Fibroblast of skin of left biceps (primary cell): ENCODE results near the gene HMCN2.

Experiments used
- DNase-seq, 2 experiments: peaks; one replicate each; pipeline ENCODE4 v3.0.0-alpha.2; 2013; ENCODE audit warnings: low read depth in 2 of 2

The HMCN2 gene

GRCh38 chr9:130306823-130307666 is 41.5 kb downstream of the HMCN2 start:
- DNase-seq, result no peak

DNA sequence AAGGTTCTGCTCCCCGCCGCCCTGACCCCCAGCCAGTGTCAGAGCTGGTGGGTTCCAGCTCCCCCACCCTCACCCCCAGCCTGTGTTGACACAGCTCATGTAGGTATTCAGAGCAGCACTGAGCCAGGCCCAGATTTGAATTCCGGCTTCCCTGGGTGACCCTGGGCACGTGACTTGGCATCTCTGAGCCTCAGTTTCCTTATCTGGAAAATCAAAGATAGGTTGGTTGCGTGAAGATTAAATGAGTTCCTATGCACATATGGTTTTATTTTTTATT is 42.0 kb downstream of the HMCN2 start:
- no peak for DNase-seq

GRCh38 chr9:130308081-130308571 is 42.6 kb downstream of the HMCN2 start:
- no peak for DNase-seq

DNA sequence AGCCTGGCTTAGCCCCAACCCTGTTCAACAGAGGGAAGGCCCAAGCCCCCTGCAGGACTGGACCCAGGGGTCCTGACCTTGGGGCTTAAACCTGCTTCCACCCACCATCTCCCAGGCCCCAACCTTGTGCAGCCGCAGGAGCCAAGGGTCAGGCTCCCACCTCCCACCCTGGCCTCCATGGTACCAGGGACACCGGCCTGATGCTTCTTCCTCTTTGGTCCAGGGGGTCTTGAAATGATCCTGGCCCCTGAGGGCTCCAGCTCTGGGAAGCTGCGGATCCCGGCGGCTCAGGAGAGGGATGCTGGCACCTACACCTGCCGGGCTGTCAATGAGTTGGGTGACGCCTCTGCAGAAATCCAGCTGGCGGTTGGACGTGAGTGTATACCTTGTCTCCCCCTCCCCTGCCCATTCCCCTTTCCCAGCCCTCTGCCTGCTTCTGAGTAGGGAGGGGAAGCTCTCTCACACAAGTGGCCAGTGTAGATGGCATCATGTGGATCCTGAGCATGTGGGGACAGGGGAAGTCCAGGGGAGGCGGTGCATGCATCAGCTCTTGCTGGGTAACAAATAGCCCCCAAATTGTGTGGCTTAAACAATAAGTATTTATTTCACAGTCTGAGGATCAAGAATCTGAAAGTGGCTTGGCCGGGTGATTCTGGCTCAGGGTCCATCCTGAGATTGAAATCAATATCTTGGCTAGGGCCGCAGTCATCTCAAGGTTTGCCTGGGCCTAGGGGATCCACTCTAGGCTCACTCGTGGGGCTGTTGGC is 44.3 kb downstream of the HMCN2 start:
- no peak for DNase-seq

- DNase-seq, result no peak
These were observed 44.9 kb downstream of the HMCN2 start for GRCh38 chr9:130310456-130310855.

GRCh38 chr9:130311003-130311402 is 45.4 kb downstream of the HMCN2 start:
- DNase-seq, result no peak

DNA sequence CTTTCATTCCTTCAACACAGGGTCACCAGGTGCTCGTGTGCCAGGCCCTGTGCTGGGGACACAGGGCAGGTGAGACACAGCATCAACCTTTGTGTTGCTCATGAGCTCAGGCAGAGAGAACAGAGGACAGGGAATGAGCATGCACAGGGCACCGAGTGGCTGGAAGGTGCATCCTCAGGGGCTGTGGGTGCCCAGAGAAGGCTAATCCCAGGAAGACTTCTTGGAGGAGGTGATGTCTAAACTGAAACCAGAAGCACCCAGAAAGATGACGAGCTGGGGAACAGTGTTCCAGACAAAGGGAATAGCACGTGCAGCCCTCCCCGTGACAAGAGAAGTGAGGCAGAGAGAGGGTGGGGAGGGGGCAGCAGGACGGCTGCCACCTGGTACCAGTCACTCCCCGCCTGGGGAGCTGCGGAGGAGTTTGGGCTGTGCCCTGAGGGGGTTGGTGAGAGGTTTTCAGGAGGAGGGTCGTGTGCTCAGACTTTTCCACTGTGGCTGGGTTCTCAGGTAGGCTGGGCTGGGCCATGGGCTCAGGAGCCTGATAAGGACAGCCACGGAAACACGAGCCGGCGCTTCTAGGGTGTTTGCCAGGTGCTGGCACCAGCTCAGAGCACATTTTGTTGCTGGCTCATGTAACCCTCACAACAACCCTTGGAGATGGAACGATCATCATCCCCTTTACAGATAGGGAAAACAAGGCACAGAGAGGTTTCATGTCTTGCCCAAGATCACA is 46.0 kb downstream of the HMCN2 start:
- DNase-seq, result no peak

DNA sequence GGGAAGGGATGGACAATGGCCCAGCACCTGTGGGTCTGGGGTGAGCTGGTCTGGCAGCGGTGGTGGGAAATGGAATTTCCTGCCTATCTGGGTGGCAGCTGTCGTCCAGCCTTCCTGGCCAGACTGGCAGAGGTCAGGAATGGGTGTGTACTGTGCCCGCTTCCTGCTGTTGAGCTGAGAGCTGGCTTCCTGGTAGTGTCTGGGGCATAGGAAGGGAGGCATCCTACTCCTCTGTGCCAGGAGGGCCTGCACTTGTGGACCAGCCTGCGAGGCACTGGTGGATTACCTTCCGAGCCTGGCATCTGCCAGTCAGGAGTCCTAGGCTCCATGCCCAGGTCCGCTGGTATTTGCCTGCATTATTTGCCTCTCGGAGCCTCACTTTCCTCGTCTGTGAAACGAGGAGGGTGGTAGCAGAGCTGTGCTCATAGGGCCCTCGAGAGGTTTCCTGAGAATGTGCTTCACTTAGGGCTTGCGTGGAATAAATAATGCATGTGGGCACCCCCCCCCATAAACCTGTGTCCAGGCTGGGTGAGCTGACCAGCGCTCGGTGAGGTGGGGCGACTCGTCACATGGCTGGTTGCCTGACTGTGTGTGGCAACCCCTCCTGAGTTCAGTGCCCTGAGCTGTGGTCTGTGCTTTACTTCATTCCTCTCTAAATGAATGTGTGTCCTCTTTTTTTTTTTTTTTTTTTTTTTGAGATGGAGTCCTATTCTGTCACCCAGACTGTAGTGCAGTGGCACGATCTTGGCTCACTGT is 47.7 kb downstream of the HMCN2 start:
- no peak for DNase-seq

DNA sequence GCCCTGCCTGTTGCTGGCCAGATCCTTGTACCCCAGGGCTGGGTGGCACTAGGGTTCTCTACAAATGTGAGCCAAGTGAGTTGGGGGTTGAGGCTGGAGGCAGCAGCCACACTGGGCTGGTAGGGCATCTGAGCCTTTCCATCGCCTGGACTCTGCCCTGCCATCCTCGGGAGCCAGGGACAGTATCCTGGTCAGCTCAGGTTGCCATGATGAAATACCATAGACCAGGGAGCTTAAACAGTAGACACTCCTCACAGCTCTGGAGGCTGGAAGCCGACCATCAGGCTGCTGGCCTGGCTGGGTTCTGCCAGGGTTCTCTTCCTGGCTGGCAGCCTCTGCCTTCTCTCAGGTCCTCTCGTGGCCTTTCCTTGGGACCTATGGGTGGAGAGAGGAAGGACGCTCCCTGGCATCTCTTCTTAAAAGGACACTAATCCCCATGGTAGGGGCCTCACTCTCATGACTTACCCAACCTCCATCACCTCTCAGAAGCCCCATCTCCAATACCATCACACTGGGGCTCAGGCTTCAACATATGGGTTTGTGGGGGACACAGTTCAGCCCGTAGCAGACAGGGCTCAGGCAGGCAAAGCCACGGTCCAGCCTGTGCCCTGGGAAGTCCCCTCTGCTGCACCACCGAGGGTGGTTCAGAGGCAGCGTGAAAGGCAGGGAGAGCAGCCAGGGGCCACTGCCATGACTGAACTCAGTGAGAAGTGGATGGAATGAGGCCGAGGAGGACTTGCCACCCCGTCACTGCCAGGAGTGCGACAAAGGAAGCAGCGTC is 50.1 kb downstream of the HMCN2 start:
- no peak for DNase-seq

- DNase-seq, result no peak
These were observed 50.9 kb downstream of the HMCN2 start for GRCh38 chr9:130316430-130316829.

GRCh38 chr9:130319300-130319699 is 53.7 kb downstream of the HMCN2 start:
- DNase-seq, result no peak

DNA sequence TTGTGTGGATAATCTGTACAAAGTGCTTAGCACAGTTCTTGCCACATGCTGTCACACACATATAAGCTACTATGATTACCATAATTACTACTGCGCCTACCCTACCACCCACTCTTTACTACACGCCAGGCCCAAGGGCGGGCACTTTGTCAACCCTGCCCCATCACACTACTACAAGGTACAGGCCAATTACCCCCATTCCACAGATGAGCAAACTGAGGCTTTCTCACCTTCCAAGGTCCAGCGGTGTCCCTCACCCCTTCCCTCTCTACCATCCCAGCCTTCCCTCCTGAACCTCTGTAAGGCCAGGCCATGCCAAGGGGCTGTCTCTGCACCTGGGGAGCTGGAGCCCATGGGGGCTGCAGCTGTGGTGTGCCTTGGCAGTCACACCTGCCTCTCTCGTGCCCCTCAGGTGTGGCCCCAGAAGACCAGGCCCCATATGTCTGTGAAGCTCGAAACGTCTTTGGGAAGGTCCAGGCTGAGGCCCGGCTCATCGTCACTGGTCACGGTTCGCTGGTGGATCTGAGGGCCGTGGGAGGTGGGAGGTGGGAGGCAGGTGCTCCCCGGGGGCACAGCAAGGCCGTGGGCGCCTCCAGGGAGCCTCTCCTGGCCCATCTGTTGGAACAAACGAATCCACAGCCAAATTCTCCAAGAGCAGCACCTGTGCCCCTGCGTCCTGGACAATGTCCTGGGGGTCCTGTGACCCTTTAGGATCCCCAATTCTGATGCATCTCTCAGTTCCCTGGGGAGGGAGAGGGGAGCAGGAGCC is 54.6 kb downstream of the HMCN2 start:
- DNase-seq, result no peak

DNA sequence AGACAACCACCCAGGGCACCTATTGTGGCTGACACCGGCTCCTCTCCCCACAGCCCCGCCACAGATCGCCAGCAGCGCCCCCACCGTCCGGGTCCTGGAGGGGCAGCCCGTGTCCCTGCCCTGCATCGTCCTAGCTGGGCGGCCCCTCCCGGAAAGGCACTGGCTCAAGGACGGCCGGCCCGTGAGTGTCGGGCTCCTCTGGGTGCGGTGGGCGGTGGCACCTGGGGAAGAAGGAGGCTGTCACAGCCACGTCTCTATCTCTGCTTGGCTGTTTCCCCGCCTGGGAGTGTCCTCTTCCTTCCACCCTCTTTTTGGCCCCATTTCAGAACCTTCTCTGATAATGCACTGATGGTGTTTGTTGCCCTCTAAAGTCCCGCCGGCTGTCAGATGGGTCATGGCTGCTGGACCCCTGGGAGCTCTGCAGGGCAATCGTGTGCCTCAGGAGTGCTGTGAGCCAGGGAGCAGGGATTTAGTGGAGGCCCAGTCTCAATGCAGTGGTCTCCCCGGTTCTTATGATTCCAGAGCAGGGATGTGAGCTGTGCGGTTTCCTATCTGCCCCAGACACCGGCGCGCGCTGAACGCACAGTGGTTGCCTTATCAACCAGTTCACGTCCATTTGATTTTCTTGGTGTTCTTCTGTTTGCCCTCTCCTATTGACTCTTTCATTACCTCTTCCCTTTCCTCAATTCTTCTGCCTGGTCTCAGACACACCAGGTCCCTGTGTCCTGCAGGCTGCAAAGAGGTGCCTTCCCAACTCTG is 55.3 kb downstream of the HMCN2 start:
- DNase-seq, result no peak

DNA sequence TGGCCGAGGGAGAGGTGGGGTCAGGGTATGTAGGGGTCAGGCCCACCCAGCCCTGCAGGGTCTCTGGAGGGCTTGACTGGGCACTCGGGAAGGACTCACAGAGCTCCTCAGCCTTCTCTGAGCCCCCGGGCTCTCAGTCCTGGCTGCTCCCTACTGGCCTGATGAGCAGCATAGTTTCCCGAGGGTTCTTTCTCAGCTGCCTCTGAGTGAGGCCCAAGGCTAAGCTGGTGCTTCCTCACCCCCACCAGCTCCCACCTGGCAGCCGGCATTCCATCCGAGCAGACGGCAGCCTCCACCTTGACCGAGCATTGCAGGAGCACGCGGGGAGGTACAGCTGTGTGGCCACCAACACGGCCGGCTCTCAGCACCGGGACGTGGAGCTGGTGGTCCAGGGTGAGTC is 56.0 kb downstream of the HMCN2 start:
- no peak for DNase-seq

GRCh38 chr9:130323051-130323745 is 57.6 kb downstream of the HMCN2 start:
- DNase-seq, result no peak

DNA sequence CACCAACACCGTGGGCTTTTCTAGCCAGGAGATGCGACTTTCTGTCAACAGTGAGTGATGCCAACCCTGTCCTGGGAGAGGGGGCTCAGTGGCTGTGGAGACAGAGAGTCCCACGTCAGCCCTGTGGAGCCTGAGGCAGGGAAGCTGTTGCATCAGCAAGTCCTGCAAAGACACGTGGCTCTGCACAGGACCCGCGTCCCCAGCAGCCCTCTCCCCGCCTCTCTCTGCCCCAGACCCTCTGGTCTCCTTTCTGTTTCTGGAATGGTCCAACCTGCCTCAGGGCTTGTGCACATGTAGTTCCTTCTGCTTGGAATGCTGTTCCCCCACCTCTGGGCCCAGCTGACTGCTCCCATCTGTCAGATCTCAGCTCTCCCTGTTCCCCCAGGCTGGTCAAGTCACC is 60.4 kb downstream of the HMCN2 start:
- no peak for DNase-seq

DNA sequence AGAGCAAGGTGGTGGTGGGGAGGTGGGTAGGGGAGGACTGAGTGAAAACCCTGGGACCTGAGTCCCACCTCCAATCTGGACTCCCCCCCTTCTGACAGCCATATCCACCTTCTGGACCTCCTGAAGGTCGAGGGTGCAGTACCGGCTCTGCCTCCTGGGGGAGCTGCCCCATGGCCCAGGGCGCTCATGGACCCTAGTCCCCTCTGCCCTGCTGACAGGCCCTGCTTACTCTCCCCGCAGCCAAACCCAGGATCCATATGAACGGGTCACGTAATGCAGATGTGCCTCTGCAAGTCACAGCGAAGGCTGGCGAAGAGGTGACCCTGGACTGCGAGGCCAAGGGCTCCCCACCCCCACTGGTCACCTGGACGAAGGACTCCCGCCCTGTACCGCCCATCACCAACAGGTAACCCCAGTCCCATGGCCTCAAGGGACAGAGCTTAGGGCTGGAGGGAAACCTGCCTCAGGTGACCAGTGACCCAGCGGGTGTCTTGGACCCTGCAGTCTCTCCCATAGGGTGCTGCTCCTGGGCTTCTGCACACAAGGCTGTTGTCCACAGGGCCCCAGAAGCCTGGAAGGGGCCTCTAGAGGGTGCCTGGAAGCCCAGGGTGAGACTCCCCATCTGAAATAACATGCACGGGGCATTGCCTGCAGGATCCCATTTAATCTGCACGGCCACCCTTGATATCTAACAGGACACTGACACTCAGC is 61.7 kb downstream of the HMCN2 start:
- DNase-seq, result no peak

DNA sequence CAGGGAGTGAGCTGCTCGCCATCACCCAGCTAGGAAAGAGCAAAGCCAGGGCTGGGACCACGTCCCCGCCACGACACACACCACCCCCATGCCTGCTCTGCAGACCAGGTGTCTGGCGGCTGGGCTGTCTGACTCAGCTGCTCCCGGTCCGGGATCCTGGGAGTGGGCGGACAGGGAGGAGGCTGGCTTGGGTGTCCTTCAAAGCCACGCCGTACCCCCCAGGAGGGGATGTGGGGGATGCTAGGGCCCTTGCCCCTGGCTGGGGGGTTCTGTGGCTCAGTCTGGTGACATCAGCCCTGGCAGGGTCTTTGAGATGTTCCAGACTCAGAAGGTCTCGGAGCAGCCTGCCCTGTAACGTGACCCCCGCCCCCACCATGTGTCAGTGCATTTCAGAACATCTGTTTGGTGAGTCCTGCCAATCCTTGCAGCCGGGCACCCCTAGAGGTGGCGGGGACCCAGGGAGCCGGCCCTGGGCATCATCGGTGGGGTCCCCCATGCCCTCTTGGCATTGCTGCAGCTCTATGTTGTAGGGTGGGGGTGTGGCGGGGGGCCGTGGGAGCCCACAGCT is 62.3 kb downstream of the HMCN2 start:
- DNase-seq, result no peak
